IMR-90 (cell line): ENCODE measurements around the gene CDC6. TPM values are rescaled to one million over a fixed set of nuclear protein-coding genes. Genes with fewer than 3 reads are reported as not detected.
A peak's percentile ranks its signal among the peaks of the same experiment; 100 is the strongest.

ENCODE experiments used
- ATAC-seq: fragments of 200-7000 bp; cut with Tn5 transposase; 2 replicates; pipeline ENCODE4 v1.9.1; 2020; ENCODE audit warnings: low read depth, mild to moderate bottlenecking, moderate library complexity
- BruUV-seq: library from RNA; stranded (reverse); fragments of 400-500 nt; replicated peaks from 2 replicates; lab custom pipeline; 2021; lab: Mats Ljungman, UMichigan
- CTCF ChIA-PET: fragments of 300-600 bp; formaldehyde crosslinking; extraction: SDS; loops from one replicate; lab custom pipeline; 2021; ENCODE audit warnings: antibody characterized with exemption; lab: Yijun Ruan, JAX
- POLR2A ChIA-PET: fragments of 300-600 bp; sonication (Branson Sonifier 250); formaldehyde crosslinking; loops from one replicate; lab custom pipeline; 2022; ENCODE audit warnings: antibody characterized with exemption; ENCODE audit not compliant: unreplicated experiment; lab: Charles Lee
- DNase-seq: peaks from one replicate; pipeline ENCODE4 v3.0.0; 2013
- H2AFZ ChIP-seq: replicated peaks from 2 replicates; pipeline ENCODE3; 2013; ENCODE audit warnings: low read length, mild to moderate bottlenecking; ENCODE audit not compliant: poor library complexity
- H2AK5ac ChIP-seq: 2 replicates; pipeline ENCODE4 v1.6.1; 2013; ENCODE audit warnings: low read depth, low read length, inconsistent platforms
- H2AK9ac ChIP-seq: replicated peaks from 2 replicates; pipeline ENCODE3; 2013; ENCODE audit warnings: mild to moderate bottlenecking, low read depth, low read length, moderate library complexity; ENCODE audit not compliant: poor library complexity
- H2BK120ac ChIP-seq: 2 replicates; pipeline ENCODE4 v1.6.1; 2013; ENCODE audit warnings: low read depth, low read length, inconsistent platforms
- H2BK15ac ChIP-seq: 3 replicates; pipeline ENCODE4 v1.6.1; 2013; ENCODE audit warnings: low read depth, low read length, inconsistent platforms
- H2BK20ac ChIP-seq: 2 replicates; pipeline ENCODE4 v1.6.1; 2013; ENCODE audit warnings: low read depth, mild to moderate bottlenecking, inconsistent platforms, low read length, moderate library complexity
- H2BK5ac ChIP-seq: 2 replicates; pipeline ENCODE4 v1.6.1; 2013; ENCODE audit warnings: mild to moderate bottlenecking, low read depth, low read length, inconsistent platforms; ENCODE audit not compliant: poor library complexity, severe bottlenecking
- H3K14ac ChIP-seq: replicated peaks from 2 replicates; pipeline ENCODE4 v1.6.1; 2013; ENCODE audit warnings: low read depth, low read length, inconsistent platforms
- H3K18ac ChIP-seq: 2 replicates; pipeline ENCODE4 v1.6.1; 2013; ENCODE audit warnings: low read depth, low read length, control low read depth
- H3K23ac ChIP-seq: 2 replicates; pipeline ENCODE4 v1.6.1; 2013; ENCODE audit warnings: low read depth, low read length, inconsistent platforms
- H3K27ac ChIP-seq: 2 replicates; pipeline ENCODE4 v1.5.1; 2013; ENCODE audit warnings: mild to moderate bottlenecking, control low read depth, low read length; ENCODE audit not compliant: insufficient read depth
- H3K27me3 ChIP-seq: 2 replicates; pipeline ENCODE4 v1.6.1; 2013; ENCODE audit warnings: low read length; ENCODE audit not compliant: control insufficient read depth, insufficient read depth
- H3K36me3 ChIP-seq: 2 replicates; pipeline ENCODE4 v1.6.1; 2013; ENCODE audit warnings: low read length, mixed read lengths; ENCODE audit not compliant: control insufficient read depth, insufficient read depth
- H3K4ac ChIP-seq: 2 replicates; pipeline ENCODE4 v1.6.1; 2013; ENCODE audit warnings: low read depth, low read length, inconsistent platforms
- H3K4me1 ChIP-seq: 2 replicates; pipeline ENCODE4 v1.6.1; 2013; ENCODE audit warnings: low read length, mixed read lengths; ENCODE audit not compliant: control insufficient read depth, insufficient read depth
- H3K4me2 ChIP-seq: 2 replicates; pipeline ENCODE4 v1.6.1; 2013; ENCODE audit warnings: low read depth, mild to moderate bottlenecking, control low read depth, low read length, moderate library complexity
- H3K4me3 ChIP-seq: 2 replicates; pipeline ENCODE4 v1.5.1; 2013; ENCODE audit warnings: low read depth, mild to moderate bottlenecking, control low read depth, low read length, moderate library complexity; ENCODE audit not compliant: insufficient read depth
- H3K56ac ChIP-seq: 2 replicates; pipeline ENCODE4 v1.6.1; 2013; ENCODE audit warnings: low read length, inconsistent platforms; ENCODE audit not compliant: insufficient read depth; ENCODE audit errors: extremely low read depth
- H3K79me1 ChIP-seq, 2 experiments: 2 replicates each; pipeline ENCODE4 v1.6.1; 2013; ENCODE audit warnings: low read length in 2 of 2, inconsistent platforms in 1 of 2, low read depth in 1 of 2
- H3K9ac ChIP-seq: 2 replicates; pipeline ENCODE4 v1.6.1; 2013; ENCODE audit warnings: low read depth, low read length, control low read depth
- H3K9me1 ChIP-seq: 2 replicates; pipeline ENCODE4 v1.6.1; 2013; ENCODE audit warnings: low read length, inconsistent platforms; ENCODE audit not compliant: insufficient read depth
- H3K9me3 ChIP-seq: 2 replicates; pipeline ENCODE4 v1.6.1; 2013; ENCODE audit warnings: low read length; ENCODE audit not compliant: control insufficient read depth, insufficient read depth
- H4K20me1 ChIP-seq: 2 replicates; pipeline ENCODE4 v1.6.1; 2013; ENCODE audit warnings: low read length, inconsistent platforms; ENCODE audit not compliant: insufficient read depth
- H4K5ac ChIP-seq: 2 replicates; pipeline ENCODE4 v1.6.1; 2013; ENCODE audit warnings: mild to moderate bottlenecking, low read depth, low read length, control low read depth
- H4K8ac ChIP-seq, 2 experiments: 2 replicates each; pipeline ENCODE4 v1.6.1; 2013; ENCODE audit warnings: low read depth in 2 of 2, low read length in 2 of 2, control low read depth in 1 of 2, inconsistent platforms in 1 of 2
- H4K91ac ChIP-seq: 2 replicates; pipeline ENCODE4 v1.6.1; 2013; ENCODE audit warnings: low read depth, low read length, inconsistent platforms; ENCODE audit not compliant: insufficient read depth
- BHLHE40 ChIP-seq: fragments of 150-350 bp; IDR thresholded peaks from 2 replicates; pipeline ENCODE4 v1.6.1; 2016; ENCODE audit warnings: mild to moderate bottlenecking, low read depth, low read length
- CEBPB ChIP-seq: IDR thresholded peaks from 2 replicates; pipeline ENCODE4 v1.6.1; 2012; ENCODE audit warnings: low read depth, low read length, improper control_type of control experiment
- CHD1 ChIP-seq: IDR thresholded peaks from 2 replicates; pipeline ENCODE4 v1.6.1; 2012; ENCODE audit warnings: low read depth, low read length, improper control_type of control experiment
- FOS ChIP-seq: fragments of 150-350 bp; IDR thresholded peaks from 2 replicates; pipeline ENCODE4 v1.6.1; 2016; ENCODE audit warnings: low read depth, low read length
- MAFK ChIP-seq: IDR thresholded peaks from 2 replicates; pipeline ENCODE4 v1.6.1; 2012; ENCODE audit warnings: low read depth, low read length, improper control_type of control experiment
- MAZ ChIP-seq: IDR thresholded peaks from 2 replicates; pipeline ENCODE4 v1.6.1; 2012; ENCODE audit warnings: low read depth, mild to moderate bottlenecking, low read length, improper control_type of control experiment, moderate library complexity, borderline replicate concordance
- MXI1 ChIP-seq: IDR thresholded peaks from 2 replicates; pipeline ENCODE4 v1.6.1; 2012; ENCODE audit warnings: low read depth, mild to moderate bottlenecking, low read length, moderate library complexity, borderline replicate concordance
- NFE2L2 ChIP-seq: fragments of 150-350 bp; IDR thresholded peaks from 2 replicates; pipeline ENCODE4 v1.6.1; 2016; ENCODE audit warnings: low read depth, mild to moderate bottlenecking, low read length
- POLR2A ChIP-seq: IDR thresholded peaks from 2 replicates; pipeline ENCODE4 v1.6.1; 2012; ENCODE audit warnings: mild to moderate bottlenecking, low read depth, low read length
- RAD21 ChIP-seq: IDR thresholded peaks from 2 replicates; pipeline ENCODE4 v1.6.1; 2012; ENCODE audit warnings: low read length, improper control_type of control experiment
- RCOR1 ChIP-seq: IDR thresholded peaks from 2 replicates; pipeline ENCODE4 v1.6.1; 2012; ENCODE audit warnings: mild to moderate bottlenecking, low read length, improper control_type of control experiment; ENCODE audit not compliant: insufficient replicate concordance
- RFX5 ChIP-seq: IDR thresholded peaks from 2 replicates; pipeline ENCODE4 v1.8.0; 2012; ENCODE audit warnings: low read depth, mild to moderate bottlenecking, low read length, moderate library complexity
- SMC3 ChIP-seq: fragments of 150-350 bp; IDR thresholded peaks from 2 replicates; pipeline ENCODE4 v1.6.1; 2016; ENCODE audit warnings: low read depth, mild to moderate bottlenecking, antibody characterized with exemption, low read length, moderate library complexity
- USF2 ChIP-seq: fragments of 150-350 bp; IDR thresholded peaks from 2 replicates; pipeline ENCODE4 v1.6.1; 2017; ENCODE audit warnings: mild to moderate bottlenecking, antibody characterized with exemption, low read length, low read depth
- WGBS, 2 experiments: methylation state at CpG; one replicate each; pipeline versions ENCODE4 v1.1.5 to v1.1.7; 2013; ENCODE audit warnings: missing lambda C conversion rate in 2 of 2; ENCODE audit not compliant: insufficient read length in 1 of 2; ENCODE audit errors: extremely low coverage in 2 of 2; 5-methylcytosine and 5-hydroxymethylcytosine counted together
- dilution Hi-C: fragments of 300-500 bp; cut with HindIII; formaldehyde crosslinking; loops from one replicate; pipeline ENCODE4 v1.14.3; 2018; ENCODE audit warnings: low sequenced_read_pairs; ENCODE audit not compliant: unreplicated experiment
- in situ Hi-C: fragments of 300-500 bp; cut with MboI; formaldehyde crosslinking; loops from 3 replicates; pipeline ENCODE4 v1.14.3; 2019; ENCODE audit warnings: low sequenced_read_pairs, inconsistent platforms, mixed read lengths
- intact Hi-C: fragments of 100-400 bp; cut with micrococcal nuclease; formaldehyde crosslinking; loops from 2 replicates; pipeline ENCODE4 v1.10.0; 2022
- polyA plus RNA-seq, 3 experiments: library from polyadenylated mRNA; depleted of rRNA; stranded (reverse); fragments of >200 nt; gene quantifications; 2 replicates each; pipeline ENCODE4 v1.2.3, GENCODE V29; 2012; ENCODE audit warnings: low replicate concordance in 1 of 3
- total RNA-seq: library from RNA; depleted of rRNA; stranded (reverse); fragments of >200 nt; gene quantifications from 2 replicates; pipeline ENCODE4 v1.2.3, GENCODE V29; 2012
- TF ChIP-seq, protein P1 (sequence below): conservative IDR thresholded peaks from 2 replicates; pipeline ENCODE4 v1.5.1; 2012; ENCODE audit warnings: mild to moderate bottlenecking, low read depth, low read length, improper control_type of control experiment
- TF ChIP-seq, protein P2 (sequence below): fragments of 150-350 bp; IDR thresholded peaks from 2 replicates; pipeline ENCODE4 v1.6.1; 2016; ENCODE audit warnings: low read depth, mild to moderate bottlenecking, low read length, moderate library complexity, borderline replicate concordance

CDC6 gene
- total and polyA plus RNA-seq, 2 of the 4 experiments (the other 2 are of a cell fraction) = 15.3 to 25.6 TPM

DNA sequence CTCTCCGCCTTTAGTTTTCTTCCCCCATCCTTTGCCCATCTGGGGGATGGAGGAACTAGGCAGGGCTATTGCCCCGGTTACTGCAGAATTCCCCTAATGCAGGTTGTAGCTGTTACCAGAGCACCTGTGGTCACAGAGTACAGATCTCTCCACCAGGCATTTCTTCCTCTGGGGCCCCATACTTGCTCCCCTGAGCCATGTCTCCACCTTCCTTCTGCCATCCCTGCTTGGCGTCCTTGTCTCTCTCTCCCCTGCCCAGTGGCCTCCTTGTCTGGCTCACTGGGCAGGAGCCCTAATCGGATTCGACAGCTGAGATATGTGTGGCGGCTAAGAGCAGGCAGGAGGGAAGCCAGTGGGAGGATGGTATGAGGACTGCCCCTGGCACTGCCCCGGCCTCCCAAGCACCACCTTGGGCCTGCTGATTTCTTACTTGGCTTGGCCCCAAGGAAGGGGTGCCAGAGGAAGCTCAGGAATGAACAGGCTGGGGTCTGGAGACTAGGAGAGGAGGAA is 23.3 kb downstream of the CDC6 start:
- Histone ChIP-seq H3K23ac (peak overlapping the region; percentile 3; the same call in 1 of the 2 replicates), H2BK5ac (no peak overlapping the region), H3K4me2 (no peak overlapping the region), H3K4ac (no peak overlapping the region), H2AK9ac (no peak overlapping the region), H2BK120ac (no peak overlapping the region), H4K91ac (no peak overlapping the region), H4K5ac (no peak overlapping the region; the same call in 1 of the 2 replicates), H3K27ac (no peak overlapping the region), H2BK20ac (no peak overlapping the region), H3K4me1 (peaks cover 69% of the 10 kb centered on the region), H2AFZ (no peak overlapping the region), H3K56ac (no peak overlapping the region), H3K9ac (no peak overlapping the region), H3K18ac (no peak overlapping the region), H2BK15ac (no peak overlapping the region), H4K8ac (peak overlapping the region in 1 of 2 experiments; percentile 2; a peak in 1 of 4 replicates), H3K9me3 (no peaks in the 10 kb centered on the region), H3K79me1 (peaks cover 0 to 22% of the 10 kb centered on the region in 2 experiments; a peak in 2 of 4 replicates), H2AK5ac (peak overlapping the region; percentile 58; the same call in 1 of the 2 replicates), H3K4me3 (no peak overlapping the region), H3K27me3 (no peaks in the 10 kb centered on the region), H3K14ac (no peak overlapping the region), H4K20me1 (no peaks in the 10 kb centered on the region; the same call in 1 of the 2 replicates), H3K9me1 (peaks cover 34% of the 10 kb centered on the region), H3K36me3 (no peaks in the 10 kb centered on the region)
- no CpG with 5 or more reads among the region's 7 CpGs for WGBS, 2 experiments
- TF ChIP-seq MXI1 = no peak
- TF ChIP-seq FOS = no peak
- TF ChIP-seq, protein P1, sequence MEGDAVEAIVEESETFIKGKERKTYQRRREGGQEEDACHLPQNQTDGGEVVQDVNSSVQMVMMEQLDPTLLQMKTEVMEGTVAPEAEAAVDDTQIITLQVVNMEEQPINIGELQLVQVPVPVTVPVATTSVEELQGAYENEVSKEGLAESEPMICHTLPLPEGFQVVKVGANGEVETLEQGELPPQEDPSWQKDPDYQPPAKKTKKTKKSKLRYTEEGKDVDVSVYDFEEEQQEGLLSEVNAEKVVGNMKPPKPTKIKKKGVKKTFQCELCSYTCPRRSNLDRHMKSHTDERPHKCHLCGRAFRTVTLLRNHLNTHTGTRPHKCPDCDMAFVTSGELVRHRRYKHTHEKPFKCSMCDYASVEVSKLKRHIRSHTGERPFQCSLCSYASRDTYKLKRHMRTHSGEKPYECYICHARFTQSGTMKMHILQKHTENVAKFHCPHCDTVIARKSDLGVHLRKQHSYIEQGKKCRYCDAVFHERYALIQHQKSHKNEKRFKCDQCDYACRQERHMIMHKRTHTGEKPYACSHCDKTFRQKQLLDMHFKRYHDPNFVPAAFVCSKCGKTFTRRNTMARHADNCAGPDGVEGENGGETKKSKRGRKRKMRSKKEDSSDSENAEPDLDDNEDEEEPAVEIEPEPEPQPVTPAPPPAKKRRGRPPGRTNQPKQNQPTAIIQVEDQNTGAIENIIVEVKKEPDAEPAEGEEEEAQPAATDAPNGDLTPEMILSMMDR = no peak
- no peak for TF ChIP-seq POLR2A
- no peak for TF ChIP-seq BHLHE40
- no peak for TF ChIP-seq RAD21
- no peak for TF ChIP-seq MAFK
- no peak for TF ChIP-seq CHD1
- TF ChIP-seq, protein P2, sequence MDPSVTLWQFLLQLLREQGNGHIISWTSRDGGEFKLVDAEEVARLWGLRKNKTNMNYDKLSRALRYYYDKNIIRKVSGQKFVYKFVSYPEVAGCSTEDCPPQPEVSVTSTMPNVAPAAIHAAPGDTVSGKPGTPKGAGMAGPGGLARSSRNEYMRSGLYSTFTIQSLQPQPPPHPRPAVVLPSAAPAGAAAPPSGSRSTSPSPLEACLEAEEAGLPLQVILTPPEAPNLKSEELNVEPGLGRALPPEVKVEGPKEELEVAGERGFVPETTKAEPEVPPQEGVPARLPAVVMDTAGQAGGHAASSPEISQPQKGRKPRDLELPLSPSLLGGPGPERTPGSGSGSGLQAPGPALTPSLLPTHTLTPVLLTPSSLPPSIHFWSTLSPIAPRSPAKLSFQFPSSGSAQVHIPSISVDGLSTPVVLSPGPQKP = no peak
- TF ChIP-seq CEBPB = no peak
- TF ChIP-seq MAZ = no peak
- TF ChIP-seq RFX5 = no peak
- no peak for TF ChIP-seq USF2
- TF ChIP-seq NFE2L2 = no peak
- TF ChIP-seq RCOR1 = no peak
- TF ChIP-seq SMC3 = no peak
- intact Hi-C loops (no loop called here), in situ Hi-C loops (no loop called here), dilution Hi-C loops (no loop called here)
- DNase-seq = no peak
- CTCF ChIA-PET = no interaction called here
- ATAC-seq = no peak
- no TSS peak for BruUV-seq
- POLR2A ChIA-PET = no interaction called here
